ENCODE measurements around the gene POLA1. TPM values are rescaled to one million over a fixed set of nuclear protein-coding genes. Genes with fewer than 3 reads are reported as not detected.

The POLA1 gene
- total and polyA plus RNA-seq, 2 of the 4 experiments (the other 2 are of a cell fraction), result 4.0 to 15.1 TPM

DNA sequence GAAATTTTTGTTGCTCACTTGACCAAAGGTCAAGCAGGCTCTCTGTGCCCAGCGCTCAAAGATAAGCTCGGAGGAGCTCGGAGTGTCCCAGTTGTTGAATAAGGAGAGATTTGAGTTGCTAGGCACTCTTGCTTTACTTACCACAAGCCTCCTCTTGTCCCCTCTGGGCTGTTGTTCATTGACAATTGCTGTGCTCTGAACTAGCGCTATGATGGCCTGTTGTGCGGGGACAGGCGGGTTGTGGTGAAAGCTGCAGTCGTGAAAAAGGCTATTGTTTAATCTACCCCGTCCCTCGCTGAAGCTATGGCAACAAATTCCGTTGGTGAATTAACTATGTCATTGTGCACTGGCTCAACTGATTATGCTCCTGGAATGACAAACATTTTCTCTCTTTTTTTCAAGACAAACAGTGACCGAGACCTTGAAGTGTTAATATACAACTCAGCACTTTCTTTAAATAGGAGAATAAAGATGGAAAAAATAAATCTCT lies 21.0 kb upstream of the POLA1 start:
- dilution Hi-C loops (cut with HindIII; ENCODE audit: low sequenced_read_pairs, unreplicated experiment), result no loop called here
- ATAC-seq (ENCODE audit: low read depth) (no peak), DNase-seq (no peak)
- no peak overlapping the region for H4K91ac ChIP-seq (ENCODE audit: insufficient read depth, low read depth, low read length)
- H4K20me1 ChIP-seq (ENCODE audit: insufficient read depth, low read length), result no peaks in the 10 kb centered on the region
- no peak overlapping the region for H4K8ac ChIP-seq (ENCODE audit: low read depth in 2 of 2, low read length in 2 of 2)
- TF ChIP-seq NFE2L2 (IDR thresholded peaks at IDR 0.05; ENCODE audit: low read depth, low read length), result no peak
- TF ChIP-seq RAD21 (IDR thresholded peaks at IDR 0.05; ENCODE audit: low read length), result no peak
- TF ChIP-seq RCOR1 (IDR thresholded peaks at IDR 0.05; ENCODE audit: insufficient replicate concordance, low read length), result no peak
- no peak for TF ChIP-seq RFX5 (IDR thresholded peaks at IDR 0.05; ENCODE audit: low read depth, low read length)
- TF ChIP-seq CEBPB (IDR thresholded peaks at IDR 0.05; ENCODE audit: low read depth, low read length), result no peak
- TF ChIP-seq, protein P1, sequence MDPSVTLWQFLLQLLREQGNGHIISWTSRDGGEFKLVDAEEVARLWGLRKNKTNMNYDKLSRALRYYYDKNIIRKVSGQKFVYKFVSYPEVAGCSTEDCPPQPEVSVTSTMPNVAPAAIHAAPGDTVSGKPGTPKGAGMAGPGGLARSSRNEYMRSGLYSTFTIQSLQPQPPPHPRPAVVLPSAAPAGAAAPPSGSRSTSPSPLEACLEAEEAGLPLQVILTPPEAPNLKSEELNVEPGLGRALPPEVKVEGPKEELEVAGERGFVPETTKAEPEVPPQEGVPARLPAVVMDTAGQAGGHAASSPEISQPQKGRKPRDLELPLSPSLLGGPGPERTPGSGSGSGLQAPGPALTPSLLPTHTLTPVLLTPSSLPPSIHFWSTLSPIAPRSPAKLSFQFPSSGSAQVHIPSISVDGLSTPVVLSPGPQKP (IDR thresholded peaks at IDR 0.05; ENCODE audit: borderline replicate concordance, low read depth, low read length), result no peak
- no peak for TF ChIP-seq POLR2A (IDR thresholded peaks at IDR 0.05; ENCODE audit: low read depth, low read length)
- TF ChIP-seq CHD1 (IDR thresholded peaks at IDR 0.05; ENCODE audit: low read depth, low read length), result no peak
- H2AK5ac ChIP-seq (ENCODE audit: low read depth, low read length), result no peak overlapping the region
- H3K9me3 ChIP-seq (ENCODE audit: control insufficient read depth, insufficient read depth, low read length), result no peaks in the 10 kb centered on the region
- H2AFZ ChIP-seq (replicated peaks; ENCODE audit: low read length, poor library complexity), result no peak overlapping the region
- H3K23ac ChIP-seq (ENCODE audit: low read depth, low read length), result no peak overlapping the region
- no peak overlapping the region for H3K4ac ChIP-seq (ENCODE audit: low read depth, low read length)
- no peak overlapping the region for H2BK20ac ChIP-seq (ENCODE audit: low read depth, low read length)
- H2BK15ac ChIP-seq (ENCODE audit: low read depth, low read length), result no peak overlapping the region
- H4K5ac ChIP-seq (ENCODE audit: low read depth, low read length), result no peak overlapping the region
- no peak overlapping the region for H2BK120ac ChIP-seq (ENCODE audit: low read depth, low read length)
- H3K56ac ChIP-seq (ENCODE audit: extremely low read depth, insufficient read depth, low read length), result no peak overlapping the region
- H2BK5ac ChIP-seq (ENCODE audit: low read depth, low read length, poor library complexity, severe bottlenecking), result no peak overlapping the region
- H3K4me2 ChIP-seq (ENCODE audit: low read depth, low read length), result no peak overlapping the region
- H3K9me1 ChIP-seq (ENCODE audit: insufficient read depth, low read length), result no peaks in the 10 kb centered on the region
- no peaks in the 10 kb centered on the region for H3K79me1 ChIP-seq (ENCODE audit: low read depth in 1 of 2, low read length in 2 of 2)
- H3K27me3 ChIP-seq (ENCODE audit: control insufficient read depth, insufficient read depth, low read length), result peaks cover 5% of the 10 kb centered on the region; the same call in 1 of the 2 replicates
- H3K27ac ChIP-seq (ENCODE audit: insufficient read depth, low read length), result no peak overlapping the region
- intact Hi-C loops (cut with micrococcal nuclease), result no loop called here
- 80% methylated on average over 3 of the region's 11 CpGs; no CpG with 5 or more reads in 1 of the 2 experiments for WGBS, 2 experiments (ENCODE audit: extremely low coverage in 2 of 2, insufficient read length in 1 of 2)
- H3K18ac ChIP-seq (ENCODE audit: low read depth, low read length), result no peak overlapping the region
- no peak overlapping the region for H2AK9ac ChIP-seq (replicated peaks; ENCODE audit: low read depth, low read length, poor library complexity)
- H3K4me3 ChIP-seq (ENCODE audit: insufficient read depth, low read depth, low read length), result no peak overlapping the region
- ChIA-PET POLR2A (ENCODE audit: unreplicated experiment) (no interaction called here), CTCF (no interaction called here)
- BruUV-seq (replicated peaks), result no TSS peak
- H3K4me1 ChIP-seq (ENCODE audit: control insufficient read depth, insufficient read depth, low read length), result no peaks in the 10 kb centered on the region
- no peak overlapping the region for H3K14ac ChIP-seq (replicated peaks; ENCODE audit: low read depth, low read length)
- no peaks in the 10 kb centered on the region for H3K36me3 ChIP-seq (ENCODE audit: control insufficient read depth, insufficient read depth, low read length)
- no peak overlapping the region for H3K9ac ChIP-seq (ENCODE audit: low read depth, low read length)
- in situ Hi-C loops (cut with MboI; ENCODE audit: low sequenced_read_pairs), result no loop called here

All from IMR-90 (cell line).